GM12878 (cell line): Measurements from ENCODE around the gene CNTNAP5. TPM values are rescaled to one million over a fixed set of nuclear protein-coding genes. Genes with fewer than 3 reads are reported as not detected.

Source experiments
- ATAC-seq: fragments of 200-7000 bp; cut with Tn5 transposase; 3 replicates; pipeline ENCODE4 v1.9.1; 2020; ENCODE audit warnings: mild to moderate bottlenecking, moderate library complexity
- BruUV-seq: library from RNA; stranded (reverse); fragments of 400-500 nt; replicated peaks from 2 replicates; lab custom pipeline; 2021; lab: Mats Ljungman, UMichigan
- CTCF ChIA-PET: fragments of 300-600 bp; sonication (Branson Sonifier 250); formaldehyde crosslinking; extraction: SDS; loops from one replicate; lab custom pipeline; 2021; ENCODE audit warnings: inconsistent platforms; lab: Yijun Ruan, JAX
- POLR2A ChIA-PET: fragments of 350-600 bp; formaldehyde crosslinking; extraction: SDS; loops from one replicate; lab custom pipeline; 2021; ENCODE audit warnings: inconsistent platforms; lab: Charles Lee
- RAD21 ChIA-PET: fragments of 300-600 bp; sonication (Branson Sonifier 250); formaldehyde crosslinking; loops from one replicate; lab custom pipeline; 2023; ENCODE audit warnings: antibody characterized with exemption; ENCODE audit not compliant: unreplicated experiment; lab: Charles Lee
- SMC1A ChIA-PET: fragments of 300-600 bp; sonication (Branson Sonifier 250); formaldehyde crosslinking; loops from one replicate; lab custom pipeline; 2023; ENCODE audit not compliant: unreplicated experiment, uncharacterized antibody; lab: Charles Lee
- DNase-seq: peaks from one replicate; pipeline ENCODE4 v3.0.0-alpha.2; 2011; ENCODE audit warnings: low read depth, low spot score
- FAIRE-seq: peaks from 3 replicates; lab custom pipeline; 2011; peaks lifted over from hg19 to GRCh38; lab: Jason Lieb, UNC
- H2AFZ ChIP-seq: 2 replicates; pipeline ENCODE4 v1.6.0; 2011; ENCODE audit warnings: low read depth, low read length, control low read depth; ENCODE audit not compliant: control insufficient read depth
- H3K27ac ChIP-seq: 2 replicates; pipeline ENCODE4 v1.5.1; 2011; ENCODE audit warnings: control low read depth; ENCODE audit not compliant: control insufficient read depth, insufficient read depth
- H3K27me3 ChIP-seq, 2 experiments: replicated peaks in 1 of 2; 2 replicates each; pipeline versions ENCODE4 v1.6.0 to v1.6.1; 2011; ENCODE audit warnings: low read length in 1 of 2; ENCODE audit not compliant: control insufficient read depth in 2 of 2, insufficient read depth in 2 of 2
- H3K36me3 ChIP-seq, 2 experiments: 2 replicates each; pipeline ENCODE4 v1.5.1; 2011; ENCODE audit warnings: low read length in 1 of 2; ENCODE audit not compliant: control insufficient read depth in 2 of 2, insufficient read depth in 2 of 2
- H3K4me1 ChIP-seq: 2 replicates; pipeline ENCODE4 v1.6.1; 2011; ENCODE audit warnings: mild to moderate bottlenecking, low read length, moderate library complexity, mixed read lengths; ENCODE audit not compliant: control insufficient read depth, insufficient read depth
- H3K4me2 ChIP-seq: 2 replicates; pipeline ENCODE4 v1.6.0; 2011; ENCODE audit warnings: control low read depth; ENCODE audit not compliant: control insufficient read depth, insufficient read depth
- H3K4me3 ChIP-seq: fragments of 200-600 bp; sonication (generic); 2 replicates; pipeline ENCODE4 v1.5.1; 2016
- H3K79me2 ChIP-seq: 2 replicates; pipeline ENCODE4 v1.6.0; 2011; ENCODE audit warnings: low read length; ENCODE audit not compliant: control insufficient read depth, insufficient read depth
- H3K9ac ChIP-seq: 2 replicates; pipeline ENCODE4 v1.8.0; 2011; ENCODE audit warnings: low read length, control low read depth, mixed read lengths; ENCODE audit not compliant: control insufficient read depth, insufficient read depth
- H3K9me3 ChIP-seq: replicated peaks from 3 replicates; pipeline ENCODE4 v1.5.1; 2011; ENCODE audit warnings: mild to moderate bottlenecking, low read length; ENCODE audit not compliant: control insufficient read depth, insufficient read depth
- H4K20me1 ChIP-seq: 2 replicates; pipeline ENCODE4 v1.6.0; 2011; ENCODE audit not compliant: control insufficient read depth, insufficient read depth
- BCL11A ChIP-seq: IDR thresholded peaks from 2 replicates; pipeline ENCODE4 v1.6.1; 2011; ENCODE audit warnings: low read depth, low read length
- MAX ChIP-seq: IDR thresholded peaks from 2 replicates; pipeline ENCODE4 v1.6.1; 2012; ENCODE audit warnings: low read depth, low read length, improper control_type of control experiment
- PAX5 ChIP-seq: IDR thresholded peaks from 2 replicates; pipeline ENCODE4 v1.6.1; 2011; ENCODE audit warnings: low read depth, low read length, borderline replicate concordance
- SKIL ChIP-seq: fragments of 450-650 bp; IDR thresholded peaks from 2 replicates; pipeline ENCODE4 v1.6.1; 2017; ENCODE audit warnings: mild to moderate bottlenecking, low read depth, inconsistent platforms; ENCODE audit not compliant: poor library complexity, severe bottlenecking
- WGBS: methylation state at CpG from one replicate; pipeline ENCODE4 v1.1.6; 2016; ENCODE audit warnings: low lambda C conversion rate; ENCODE audit not compliant: insufficient replicate concordance, insufficient coverage; ENCODE audit errors: missing lambda C conversion rate; 5-methylcytosine and 5-hydroxymethylcytosine counted together
- in situ Hi-C: fragments of 300-500 bp; cut with MboI; formaldehyde crosslinking; loops from 9 replicates; pipeline ENCODE4 v1.14.3; 2018; ENCODE audit warnings: mixed read lengths
- intact Hi-C: fragments of 100-400 bp; cut with micrococcal nuclease; formaldehyde crosslinking; loops from one replicate; pipeline ENCODE4 v1.14.2; 2022; ENCODE audit not compliant: unreplicated experiment
- polyA plus RNA-seq, 11 experiments: library from polyadenylated mRNA; depleted of rRNA in 4 of 11; unstranded in 6 of 11; stranded (reverse) in 5 of 11; fragments of >200 nt; fragmentation: Nextera tagmentation in 4 of 11; fragmentation: Illumina TruSeq in 1 of 11; extraction: Ambion mirVana in 4 of 11; extraction: Trizol in 1 of 11; gene quantifications; 1 replicate in 1 of 11; 2 replicates in 10 of 11; pipeline versions ENCODE4 v1.2.1 to v1.2.3, GENCODE V29; 2011 to 2016; ENCODE audit warnings: inconsistent platforms in 2 of 11, missing spikeins in 2 of 11, low read depth in 1 of 11
- total RNA-seq, 4 experiments: library from RNA; depleted of rRNA in 3 of 4; stranded (reverse); fragments of >200 nt in 3 of 4; fragmentation: Illumina TruSeq in 1 of 4; extraction: Trizol in 1 of 4; gene quantifications; 2 replicates each; pipeline versions ENCODE4 v1.2.1 to v1.2.3, GENCODE V29; 2013 to 2021

The CNTNAP5 gene
- total and polyA plus RNA-seq, 10 of the 15 experiments (the other 5 are each of a cell fraction or from before 2014, with no cell fraction given), result not detected

- FAIRE-seq, result no peak
- H3K4me3 ChIP-seq, result no peak overlapping the region
- H4K20me1 ChIP-seq, result no peaks in the 10 kb centered on the region
- no peaks in the 10 kb centered on the region for H3K27me3 ChIP-seq
- 16% methylated on average over 4 of the region's 4 CpGs for WGBS
- SMC1A ChIA-PET, result no interaction called here
- H3K27ac ChIP-seq, result no peak overlapping the region
- RAD21 ChIA-PET, result no interaction called here
- no peaks in the 10 kb centered on the region for H3K9me3 ChIP-seq
- no TSS peak for BruUV-seq
- intact Hi-C loops, result no loop called here
- CTCF ChIA-PET, result no interaction called here
- H3K79me2 ChIP-seq, result no peaks in the 10 kb centered on the region
- no peak for DNase-seq
- POLR2A ChIA-PET, result no interaction called here
- in situ Hi-C loops, result no loop called here
- no peak overlapping the region for H3K4me2 ChIP-seq
- H2AFZ ChIP-seq, result no peak overlapping the region
- H3K9ac ChIP-seq, result no peak overlapping the region
- TF ChIP-seq BCL11A (no peak), MAX (no peak), SKIL (no peak)
- no peaks in the 10 kb centered on the region for H3K4me1 ChIP-seq
- no peak for ATAC-seq
- H3K36me3 ChIP-seq, result no peaks in the 10 kb centered on the region
These were observed 120.9 kb downstream of the CNTNAP5 start for GRCh38 chr2:124145982-124146381.

- ChIA-PET POLR2A (no interaction called here), CTCF (no interaction called here), SMC1A (no interaction called here), RAD21 (no interaction called here)
- Histone ChIP-seq H3K9me3 (no peaks in the 10 kb centered on the region), H3K27ac (no peak overlapping the region), H3K27me3 (no peaks in the 10 kb centered on the region), H3K4me3 (no peak overlapping the region), H3K36me3 (no peaks in the 10 kb centered on the region), H3K4me1 (no peaks in the 10 kb centered on the region), H3K4me2 (no peak overlapping the region), H3K9ac (no peak overlapping the region), H4K20me1 (no peaks in the 10 kb centered on the region), H3K79me2 (no peaks in the 10 kb centered on the region), H2AFZ (no peak overlapping the region)
- no peak for TF ChIP-seq PAX5
- WGBS, result 49% methylated on average over 9 of the region's 9 CpGs
- BruUV-seq, result no TSS peak
- FAIRE-seq (no peak), ATAC-seq (no peak), DNase-seq (no peak)
- in situ Hi-C loops, result no loop called here
- intact Hi-C loops, result no loop called here
These were observed 122.5 kb downstream of the CNTNAP5 start for GRCh38 chr2:124147552-124147951.
